HPDE6-E6E7 (cell line): ENCODE data around the gene UVRAG.
A peak's percentile ranks its signal among the peaks of the same experiment; 100 is the strongest.
"Not testable (repeated sequence)": the region's sequence is repeated elsewhere in the genome, so short reads cannot be mapped to it uniquely, and the experiment has no call there.

Experiments used
- DNase-seq: peaks from one replicate; pipeline ENCODE4 v3.0.0; 2011; ENCODE audit warnings: missing footprints; ENCODE audit errors: extremely low spot score

Gene UVRAG

DNA sequence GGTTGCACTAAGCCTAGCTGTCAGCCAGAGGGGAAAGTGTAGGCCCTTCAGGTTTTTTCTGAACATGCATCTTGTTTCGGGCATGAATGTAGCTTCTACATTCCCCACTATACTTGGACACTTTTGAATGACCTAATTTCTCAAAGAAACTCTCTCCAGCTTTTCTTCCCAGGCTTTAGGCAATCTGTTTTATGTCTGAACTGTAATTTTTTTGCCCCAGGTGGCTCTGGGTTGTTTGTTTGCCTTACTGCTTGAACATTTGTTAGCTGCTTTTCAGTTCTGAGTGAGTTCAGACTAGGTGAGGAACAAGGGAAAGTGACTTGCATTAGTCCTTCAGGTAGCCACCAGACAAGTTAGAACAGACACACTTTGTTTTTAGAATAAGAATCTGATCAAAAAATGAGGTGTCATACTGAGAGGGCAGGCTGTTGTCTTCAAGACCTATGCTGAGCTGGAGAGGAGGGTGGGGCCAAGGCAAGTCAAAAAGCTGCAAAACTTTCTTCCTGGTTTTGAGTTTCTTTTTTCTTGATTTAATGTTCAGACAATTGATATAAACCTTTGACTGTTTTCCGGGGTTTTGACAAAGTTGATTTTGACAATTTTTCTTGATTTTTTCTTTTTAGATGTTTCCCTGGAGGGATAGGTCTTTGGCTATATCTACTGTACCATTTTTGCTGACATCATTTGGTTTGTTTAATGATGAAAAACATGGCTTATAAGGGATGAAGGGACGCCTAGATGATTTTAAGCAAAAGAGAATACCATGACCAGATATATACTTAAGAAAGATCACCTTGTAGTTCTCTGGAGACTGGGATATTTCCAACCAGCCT, 208.4 kb downstream of the UVRAG start:
- DNase-seq: peak; percentile 40

DNA sequence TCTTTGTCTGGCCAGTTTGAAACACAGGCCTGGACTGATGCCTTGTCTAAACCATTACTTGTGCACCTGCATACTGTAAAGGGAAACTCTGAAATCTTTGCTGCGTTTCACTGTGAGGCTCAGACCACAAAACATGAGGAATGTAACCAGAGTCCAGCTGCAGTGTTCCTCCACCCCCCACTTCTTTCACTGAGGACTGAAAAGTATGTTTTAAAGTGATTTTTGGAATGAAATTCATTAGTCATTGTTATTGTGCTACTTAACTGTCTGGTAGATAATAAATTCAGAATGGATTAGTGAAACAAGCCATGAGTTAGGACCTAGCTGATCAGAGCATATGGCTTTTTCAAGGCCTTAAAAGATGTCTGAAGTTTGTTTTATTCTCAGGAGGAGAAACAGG, 210.1 kb downstream of the UVRAG start:
- no peak for DNase-seq

DNA sequence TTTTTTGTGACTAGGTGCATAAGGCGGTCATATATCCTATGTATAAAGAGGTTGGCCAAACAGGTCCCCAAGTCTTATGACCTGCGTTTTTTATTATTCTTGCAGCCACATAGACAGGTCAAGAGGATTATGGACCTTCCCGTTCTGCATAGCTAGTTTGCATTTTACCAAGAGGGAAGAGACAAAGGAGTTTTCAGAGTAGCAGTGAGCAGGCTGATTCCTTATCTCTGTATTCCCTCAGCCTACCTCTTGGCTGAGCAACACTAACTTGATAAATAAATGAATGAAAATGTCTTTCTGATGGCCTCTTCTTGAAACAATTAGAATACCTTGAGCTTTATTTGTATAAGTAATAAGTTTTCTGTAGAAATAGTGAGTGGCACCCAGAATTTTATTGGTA, 210.8 kb downstream of the UVRAG start:
- no peak for DNase-seq

DNA sequence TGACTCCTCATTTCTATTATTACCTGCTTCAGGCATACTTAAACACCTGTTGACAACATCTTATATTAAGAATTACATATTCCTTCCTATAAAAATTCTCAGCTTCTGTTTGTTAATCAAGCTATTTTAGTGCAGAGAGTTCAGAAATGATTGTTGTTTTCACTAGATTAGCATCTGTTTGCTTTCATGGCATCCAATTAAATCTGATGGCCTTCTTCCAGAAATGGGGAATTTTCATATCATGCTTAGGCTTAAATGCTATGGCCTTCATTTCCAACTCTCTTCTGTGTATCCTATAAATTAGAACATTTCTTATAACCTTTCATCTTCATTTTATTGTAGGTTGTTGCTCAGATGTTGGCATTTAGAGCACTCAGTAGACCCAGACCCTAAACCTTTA, 211.3 kb downstream of the UVRAG start:
- DNase-seq: no peak

DNA sequence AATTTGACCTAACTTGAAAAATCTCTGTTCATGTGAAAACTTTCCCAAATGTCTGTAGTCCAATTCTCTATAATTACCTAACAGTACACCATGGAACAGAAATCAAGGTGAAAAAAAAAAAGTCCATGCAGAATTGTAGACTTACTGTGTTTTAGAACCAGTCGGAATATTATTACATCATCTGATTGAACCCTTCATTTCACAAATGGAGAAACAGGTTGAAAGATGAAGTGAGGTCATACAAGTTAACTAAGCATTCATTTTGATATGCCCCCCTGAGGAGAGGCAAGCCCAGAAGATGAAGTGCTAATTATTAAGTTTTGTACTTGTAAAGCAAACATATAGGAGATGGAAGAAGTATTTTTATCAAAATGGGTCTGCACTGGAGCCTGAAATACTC, 211.9 kb downstream of the UVRAG start:
- no peak for DNase-seq

DNA sequence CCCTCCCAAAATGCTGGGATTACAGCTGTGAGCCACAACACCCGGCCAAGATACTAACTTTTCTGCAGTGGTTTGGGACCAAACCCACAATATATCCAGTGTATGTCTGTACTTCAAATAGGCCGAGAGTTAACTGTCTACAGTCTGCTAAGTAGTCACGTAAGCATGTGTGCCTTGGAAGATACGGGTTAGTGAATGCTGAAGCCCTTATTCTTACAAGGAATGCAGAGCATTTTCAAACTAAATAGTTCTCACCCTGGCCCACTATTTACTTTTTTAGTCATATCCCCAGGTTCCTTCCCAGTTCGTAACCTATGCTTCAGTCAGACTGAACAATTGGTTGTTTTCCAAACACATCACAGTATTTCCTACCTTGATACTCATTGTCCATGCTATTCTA, 215.3 kb downstream of the UVRAG start:
- DNase-seq: peak; percentile 4

DNA sequence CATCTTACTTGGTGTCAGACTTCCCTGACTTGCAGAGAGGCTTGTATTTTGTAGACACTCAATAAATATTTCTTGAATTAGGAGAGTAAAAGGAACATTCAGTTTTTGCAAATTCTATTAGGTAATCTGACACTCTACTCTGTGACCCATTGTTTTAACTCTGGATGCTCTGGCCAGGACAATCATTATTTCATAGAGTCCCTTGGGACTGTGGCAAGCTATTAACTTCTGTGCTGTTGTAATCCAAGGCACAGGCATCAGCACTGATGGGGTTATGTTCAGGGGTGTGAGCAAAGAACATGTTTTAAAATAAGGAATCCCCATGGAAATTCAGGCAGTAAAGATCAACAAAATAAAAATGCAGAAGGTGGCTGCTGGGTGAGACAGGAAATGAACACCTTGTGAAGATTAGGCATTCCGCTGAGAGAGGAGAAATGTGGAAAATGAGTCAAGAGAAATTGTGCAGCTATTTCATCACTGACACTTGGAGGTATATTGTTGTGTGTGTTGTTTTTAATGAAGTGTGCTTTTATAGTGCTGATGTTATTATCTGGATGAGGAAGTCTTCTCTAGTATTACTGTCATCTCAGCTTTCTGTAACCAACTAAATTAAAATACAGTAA, 216.1 kb downstream of the UVRAG start:
- DNase-seq: no peak

DNA sequence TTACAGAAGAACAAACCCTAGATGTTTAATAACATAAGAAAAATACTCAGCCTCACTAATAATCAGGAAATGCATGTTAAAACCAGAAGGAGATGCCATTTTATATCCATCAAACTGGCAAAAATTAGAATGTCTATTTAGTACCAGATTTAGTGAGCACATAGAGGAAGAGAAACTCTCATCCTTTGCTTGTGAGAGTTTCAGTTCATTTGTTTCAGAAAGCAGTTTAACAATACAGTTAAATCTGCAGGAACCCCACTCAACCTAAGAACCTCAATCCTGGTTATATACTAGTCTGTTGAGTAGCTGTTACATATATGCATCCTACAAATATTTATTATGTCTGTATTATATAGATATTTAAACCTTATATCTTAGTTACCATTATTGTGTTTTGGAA, 218.7 kb downstream of the UVRAG start:
- no peak for DNase-seq

DNA sequence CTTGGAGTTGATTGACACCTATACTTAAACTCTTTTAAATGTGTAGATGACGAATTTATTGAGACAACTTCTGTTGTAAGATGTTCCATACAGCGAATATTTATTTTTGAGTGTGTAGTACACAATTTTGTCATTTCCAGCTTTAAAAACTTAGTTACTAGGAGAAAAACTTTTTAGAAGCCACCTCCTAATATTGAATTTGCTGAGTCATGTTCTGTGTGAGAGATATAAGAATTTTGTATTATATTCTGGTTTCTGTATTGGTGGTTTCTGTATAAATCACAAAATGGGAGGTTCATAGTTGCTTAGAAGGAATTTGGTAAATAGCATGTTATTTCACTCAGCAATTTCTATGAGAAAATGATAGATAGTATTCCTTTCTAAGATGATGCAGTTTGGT, 220.0 kb downstream of the UVRAG start:
- DNase-seq: no peak

DNA sequence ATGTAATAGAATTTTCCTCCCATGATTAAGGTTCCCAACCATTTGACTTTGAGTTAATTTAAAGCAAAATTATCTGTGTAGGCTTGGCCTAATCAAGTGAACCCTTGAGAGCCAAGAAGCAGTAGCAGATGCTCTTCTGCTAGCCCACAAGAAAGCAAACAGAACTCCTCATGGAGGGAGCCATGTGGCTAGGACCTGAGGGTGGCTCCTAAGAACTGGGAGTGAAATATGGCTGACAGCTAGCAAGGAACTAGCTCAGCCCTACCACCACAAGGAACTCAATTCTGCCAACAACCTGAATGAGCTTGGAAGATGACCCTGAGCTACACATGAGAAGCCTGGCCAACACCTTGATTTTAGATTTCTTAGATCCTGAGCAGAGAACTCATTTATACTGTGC, 223.6 kb downstream of the UVRAG start:
- DNase-seq: no peak

DNA sequence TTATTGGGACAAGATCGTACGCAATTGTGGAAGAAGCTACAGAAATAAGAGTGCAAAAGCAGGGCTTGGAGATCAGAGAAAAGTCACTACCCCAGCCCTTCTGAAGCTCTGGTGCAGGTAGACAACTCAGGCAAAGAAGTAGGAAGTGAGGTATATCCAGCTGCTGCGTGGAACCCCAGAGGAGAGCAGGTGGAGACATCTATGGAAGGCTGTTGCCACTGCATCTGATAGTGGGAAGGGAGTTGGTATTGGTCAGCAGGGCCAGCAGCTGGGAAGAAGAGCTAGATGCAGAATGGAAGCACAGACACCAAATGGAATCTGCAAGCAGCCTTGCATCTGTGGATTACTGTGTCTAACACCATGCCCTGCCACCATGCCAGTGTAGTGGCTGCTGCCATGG, 226.2 kb downstream of the UVRAG start:
- no peak for DNase-seq

DNA sequence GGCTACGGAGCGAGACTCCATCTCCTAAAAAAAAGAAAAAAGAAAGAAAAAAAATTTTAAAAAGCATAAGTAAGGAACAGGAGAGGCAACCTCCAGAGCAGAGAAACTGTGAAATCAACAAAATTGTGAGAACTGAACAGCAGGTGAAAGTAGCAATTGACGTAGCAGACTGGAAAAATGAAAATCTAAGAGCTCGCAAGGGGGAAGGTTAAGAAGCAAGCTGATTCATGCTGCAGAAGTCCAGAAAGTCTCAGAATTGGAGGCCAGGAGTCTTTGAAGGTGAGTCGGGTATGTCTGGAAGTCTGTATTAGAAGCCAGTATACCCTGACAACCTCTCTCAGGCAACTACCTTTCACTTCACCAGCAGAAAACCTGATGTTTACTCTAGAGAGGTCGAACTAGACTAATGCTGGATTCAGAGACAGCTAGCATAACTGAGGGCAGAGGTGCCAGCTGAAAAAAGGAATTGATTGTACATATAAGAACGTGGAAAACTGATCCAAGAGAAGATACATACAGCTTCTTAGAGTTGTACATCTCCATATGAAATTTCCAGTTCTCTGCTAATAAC, 229.8 kb downstream of the UVRAG start:
- DNase-seq: no peak

DNA sequence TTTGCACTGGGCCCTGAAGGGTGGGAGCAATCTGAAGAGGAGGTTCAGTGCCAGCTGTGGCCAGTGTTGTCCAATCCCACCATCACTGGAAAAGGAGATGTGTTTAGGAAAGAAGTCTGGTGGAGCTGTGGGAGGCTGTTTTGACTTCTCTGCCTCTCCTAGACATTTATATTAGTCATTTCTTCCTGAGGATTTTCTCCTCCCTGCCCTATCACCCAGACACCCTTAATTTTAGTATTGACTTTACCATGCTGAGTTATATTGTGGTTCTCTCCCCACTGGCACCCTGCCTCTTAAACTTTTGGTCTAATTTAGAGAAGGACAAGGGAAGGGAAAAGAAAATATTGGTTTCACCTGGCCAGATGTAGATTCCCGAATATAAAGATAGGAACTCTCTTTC, 232.2 kb downstream of the UVRAG start:
- no peak for DNase-seq

DNA sequence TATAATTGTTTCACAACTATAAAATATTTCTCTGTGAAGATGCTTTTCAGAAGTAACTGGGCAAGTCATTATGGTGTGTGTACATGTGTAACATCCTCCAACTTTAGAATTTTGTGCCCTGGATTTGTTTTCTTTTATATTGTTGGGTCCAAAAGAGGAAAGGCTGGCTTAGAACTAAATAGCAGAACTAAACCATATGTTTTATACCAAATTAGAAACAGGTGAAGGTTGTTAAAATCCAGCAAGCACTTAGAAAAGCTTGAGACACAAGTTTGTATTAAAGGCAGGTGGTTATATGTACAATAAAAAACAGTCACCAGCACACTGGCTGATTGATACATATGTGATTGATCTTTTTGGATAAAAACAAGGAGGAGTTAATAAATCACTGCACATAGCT, 232.8 kb downstream of the UVRAG start:
- DNase-seq: no peak

DNA sequence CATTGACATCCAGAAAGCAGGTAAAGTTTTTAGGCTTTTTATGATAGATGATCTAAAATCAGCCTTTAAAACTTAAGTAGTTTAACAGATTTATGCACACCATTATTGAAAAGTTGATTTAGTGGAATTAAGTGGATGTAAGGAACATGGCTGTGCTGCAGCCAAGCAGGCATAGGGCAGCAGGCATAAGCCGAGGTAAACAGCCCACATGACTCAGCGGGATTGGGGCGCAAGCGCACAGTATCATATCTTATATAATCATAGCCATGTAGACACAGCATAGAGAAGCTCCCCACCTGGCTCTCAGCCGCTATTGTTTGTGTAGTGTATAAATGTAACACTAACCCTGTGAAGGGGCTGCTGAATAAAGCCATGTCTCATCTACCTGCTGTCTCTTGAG, 233.8 kb downstream of the UVRAG start:
- DNase-seq: no peak

DNA sequence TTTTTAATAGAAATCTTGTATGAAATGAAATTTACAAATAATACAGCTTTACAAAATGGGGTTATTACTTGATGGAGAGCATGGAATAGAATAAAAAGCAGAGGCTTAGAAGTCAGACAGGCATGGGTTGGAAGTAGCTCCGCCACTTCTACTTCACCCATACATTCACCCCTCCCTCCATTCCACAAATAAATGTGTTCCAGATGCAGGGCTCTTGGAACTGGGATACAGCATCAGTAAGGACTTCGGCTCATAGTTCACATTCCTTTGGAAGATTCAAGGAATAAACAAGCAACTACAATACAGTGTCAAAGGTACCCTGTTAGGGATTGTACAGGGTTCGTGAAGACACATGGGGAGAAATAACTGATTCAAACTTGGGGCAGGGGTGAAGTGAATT, 234.5 kb downstream of the UVRAG start:
- no peak for DNase-seq

DNA sequence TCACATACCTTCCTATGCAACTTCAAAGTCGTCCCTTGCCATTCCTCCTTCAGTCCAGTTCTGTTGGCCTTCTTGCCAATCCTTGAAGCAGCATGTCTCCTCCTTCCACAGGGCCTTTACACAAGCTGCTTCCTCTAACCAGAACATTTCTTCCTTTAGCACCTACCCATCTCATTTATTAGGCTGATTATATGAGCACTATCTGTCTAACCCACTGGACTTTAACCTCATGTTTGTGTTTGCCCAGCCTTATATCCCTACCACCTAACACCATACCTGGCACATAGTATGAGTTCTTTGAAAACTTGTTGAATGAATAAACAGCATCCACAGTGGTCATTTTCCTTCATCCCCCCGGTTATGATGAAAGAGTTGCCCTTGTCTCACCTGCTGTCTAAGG, 236.9 kb downstream of the UVRAG start:
- no peak for DNase-seq

DNA sequence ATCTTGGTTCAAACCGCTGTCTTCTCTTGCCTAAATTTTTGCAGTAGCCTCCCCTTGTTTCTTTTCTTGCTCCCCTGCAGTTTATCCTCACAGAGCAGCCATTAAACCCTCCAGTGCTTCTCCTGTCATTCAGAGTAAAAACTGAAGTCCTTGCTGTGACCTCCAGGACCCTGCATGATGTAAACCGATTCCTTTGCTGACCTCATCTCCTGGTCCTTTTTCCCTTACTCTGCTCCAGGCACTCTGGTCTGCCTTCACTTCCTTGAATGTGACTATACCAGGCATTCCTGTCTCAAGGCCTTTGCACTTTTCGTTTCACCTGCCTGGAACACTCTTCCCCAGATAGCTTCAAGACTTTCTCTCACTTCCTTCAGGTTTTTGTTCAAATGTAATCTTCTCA, 239.3 kb downstream of the UVRAG start:
- no peak for DNase-seq

DNA sequence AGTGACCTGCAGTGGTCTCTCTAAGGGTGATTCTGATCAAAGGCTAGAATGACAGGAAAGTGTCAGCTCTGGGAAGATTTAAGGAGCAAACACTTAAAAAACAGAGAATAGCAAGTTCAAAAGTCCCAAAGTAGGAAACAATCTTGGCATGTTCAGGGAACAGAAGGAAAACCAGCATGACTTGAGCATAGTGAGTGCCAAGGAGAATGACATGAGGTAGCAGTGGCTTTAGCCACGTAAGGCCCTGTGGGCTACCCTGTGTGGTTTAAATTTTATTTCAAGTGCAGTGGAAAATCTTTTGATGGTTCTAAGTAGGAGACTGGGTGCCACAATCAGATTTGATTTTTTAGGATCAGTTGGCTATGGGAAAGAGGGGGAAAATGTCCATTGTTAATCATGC, 241.9 kb downstream of the UVRAG start:
- DNase-seq: no peak

DNA sequence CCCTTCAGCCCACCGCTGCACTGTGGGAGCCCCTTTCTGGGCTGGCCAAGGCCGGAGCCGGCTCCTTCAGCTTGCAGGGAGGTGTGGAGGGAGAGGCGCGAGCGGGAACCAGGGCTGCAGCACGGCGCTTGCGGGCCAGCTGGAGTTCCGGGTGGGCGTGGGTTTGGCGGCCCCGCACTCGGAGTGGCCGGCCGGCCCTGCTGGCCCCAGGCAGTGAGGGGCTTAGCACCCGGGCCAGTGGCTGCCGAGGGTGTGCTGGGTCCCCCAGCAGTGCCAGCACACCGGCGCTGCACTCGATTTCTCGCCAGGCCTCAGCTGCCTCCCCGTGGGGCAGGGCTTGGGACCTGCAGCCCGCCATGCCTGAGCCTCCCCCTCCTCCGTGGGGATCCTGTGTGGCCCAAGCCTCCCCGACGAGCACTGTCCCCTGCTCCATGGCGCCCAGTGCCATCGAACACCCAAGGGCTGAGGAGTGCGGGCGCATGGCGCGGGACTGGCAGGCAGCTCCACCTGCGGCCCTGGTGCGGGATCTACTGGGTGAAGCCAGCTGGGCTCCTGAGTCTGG, 245.5 kb downstream of the UVRAG start:
- DNase-seq: not testable (repeated sequence)

DNA sequence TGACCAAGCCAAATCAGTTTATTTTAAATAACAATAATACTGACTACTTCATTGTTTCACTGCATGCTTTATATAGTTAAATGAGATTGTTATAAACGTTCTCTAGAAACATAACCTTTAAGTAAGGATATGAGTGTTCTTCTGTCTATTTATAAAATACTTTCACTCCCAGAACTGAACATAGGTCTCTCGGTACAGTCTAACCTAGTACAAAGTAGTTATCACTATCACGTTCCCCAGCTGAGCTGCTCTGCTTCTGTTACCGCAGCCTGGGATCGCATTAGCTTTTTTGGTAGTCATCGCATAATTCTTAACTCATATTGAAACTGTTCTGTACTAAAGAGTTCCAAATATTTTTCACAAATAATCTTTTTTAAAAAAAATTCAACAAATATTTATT, 247.7 kb downstream of the UVRAG start:
- DNase-seq: no peak

DNA sequence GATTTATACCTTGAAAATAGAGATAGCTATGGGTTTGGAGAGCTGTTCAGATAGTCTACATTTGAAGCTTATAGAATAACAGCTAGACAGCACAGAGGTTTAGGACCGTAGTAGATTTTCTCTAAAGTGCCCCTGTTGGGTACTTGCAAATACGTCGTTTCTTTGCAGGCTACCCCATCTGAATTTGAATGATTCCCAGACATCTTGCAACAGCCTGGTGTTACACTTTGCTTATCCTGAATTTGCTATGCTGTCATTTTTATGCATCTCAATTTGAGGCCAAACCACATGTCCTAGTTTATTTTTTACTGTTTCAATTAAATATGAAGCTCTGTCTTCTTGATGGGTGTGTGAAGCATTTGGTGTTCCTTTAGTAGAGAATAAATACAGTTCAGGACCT, 249.2 kb downstream of the UVRAG start:
- DNase-seq: no peak

DNA sequence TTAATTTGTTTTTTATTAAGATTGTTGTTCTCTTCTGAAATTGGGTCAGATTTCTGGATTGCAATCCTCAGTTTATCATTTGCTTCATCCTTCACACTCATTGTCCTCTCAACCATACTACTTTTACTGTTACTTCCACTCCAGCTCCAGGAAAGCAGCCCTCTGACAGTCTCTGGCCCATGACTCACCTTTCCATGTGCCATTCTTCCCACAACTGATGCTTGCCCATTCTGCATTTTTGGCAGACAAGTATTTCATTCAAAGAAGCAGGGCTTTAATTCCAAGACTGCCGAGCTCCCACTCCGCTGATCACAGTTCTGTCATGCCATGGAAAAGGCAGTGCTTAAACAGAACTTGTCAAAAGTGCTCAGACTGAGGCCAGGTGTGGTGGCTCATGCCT, 252.1 kb downstream of the UVRAG start:
- DNase-seq: no peak
